Ovary (tissue), 9 donors: ENCODE data around the gene ZRSR2. TPM values are rescaled to one million over a fixed set of nuclear protein-coding genes. Genes with fewer than 3 reads are reported as not detected.
"Not testable (repeated sequence)": the region's sequence is repeated elsewhere in the genome, so short reads cannot be mapped to it uniquely, and the experiment has no call there.

ENCODE experiments used
- DNase-seq, 5 donors: peaks; one replicate each; pipeline ENCODE4 v3.0.0-alpha.2; 2019 to 2020
- H3K27ac ChIP-seq, 2 donors: fragments of 200-600 bp; one replicate each; pipeline versions ENCODE4 v1.5.1 to v1.8.0; 2019 to 2022
- H3K27me3 ChIP-seq: fragments of 200-600 bp; one replicate; pipeline ENCODE4 v1.8.0; 2022
- H3K36me3 ChIP-seq: fragments of 200-600 bp; sonication (generic); one replicate; pipeline ENCODE4 v1.5.1; 2019
- H3K4me1 ChIP-seq: one replicate; pipeline ENCODE4 v1.8.1; 2013; ENCODE audit warnings: mild to moderate bottlenecking, moderate library complexity; ENCODE audit not compliant: insufficient read depth
- H3K4me3 ChIP-seq: fragments of 200-600 bp; sonication (generic); one replicate; pipeline ENCODE4 v1.5.1; 2017
- H3K9me3 ChIP-seq, 2 donors: fragments of 200-600 bp in 1 of 2; sonication (generic) in 1 of 2; one replicate each; pipeline versions ENCODE4 v1.5.1 to v1.8.1; 2013 to 2019; ENCODE audit warnings: mild to moderate bottlenecking in 1 of 2, moderate library complexity in 1 of 2
- CTCF ChIP-seq, 3 donors: fragments of 450-650 bp in 2 of 3; fragments of 200-600 bp in 1 of 3; IDR thresholded peaks; one replicate each; pipeline versions ENCODE4 v1.5.1 to v1.8.0; 2016 to 2022; ENCODE audit warnings: antibody characterized with exemption in 3 of 3, mild to moderate bottlenecking in 1 of 3
- EP300 ChIP-seq: sonication (generic); formaldehyde crosslinking; IDR thresholded peaks from one replicate; pipeline ENCODE4 v1.6.1; 2017; ENCODE audit warnings: antibody characterized with exemption
- POLR2A ChIP-seq: fragments of 450-650 bp; IDR thresholded peaks from one replicate; pipeline ENCODE4 v1.6.1; 2017; ENCODE audit warnings: antibody characterized with exemption, mild to moderate bottlenecking, moderate library complexity
- WGBS, 3 donors: extraction: QIAGEN DNeasy Blood & Tissue Kit in 1 of 3; methylation state at CpG; one replicate each; pipeline versions ENCODE4 v1.1.5 to v1.1.7; 2013 to 2017; 5-methylcytosine and 5-hydroxymethylcytosine counted together
- intact Hi-C, 4 donors: fragments of 100-400 bp; cut with DNase I; formaldehyde crosslinking; loops; one replicate each; pipeline versions ENCODE4 v1.11.0 to v1.15.1; 2022 to 2023
- polyA plus RNA-seq, 2 donors: library from polyadenylated mRNA; stranded (reverse); fragments of 200-250 nt in 1 of 2; fragments of 350-450 nt in 1 of 2; fragmentation: Illumina TruSeq in 1 of 2; extraction: RNeasy Lipid Tissue Mini Kit (QIAGEN cat#74804) in 1 of 2; gene quantifications; one replicate each; pipeline ENCODE4 v1.2.3, GENCODE V29; 2013 to 2014
- total RNA-seq, 7 donors: library from RNA; depleted of rRNA in 2 of 7; stranded (reverse); fragments of >200 nt in 2 of 7; fragmentation: NEBNext Ultra II Directional in 3 of 7; extraction: Animal tissue kit (Norgen Biotek cat#: 25700) in 3 of 7; gene quantifications; one replicate each; pipeline versions ENCODE4 v1.1.0 to v1.2.4, GENCODE V29; 2016 to 2023
- donor health status: DM: no; HTN: no; CAD: no; lungs with moderate emphysema.
- donor health status: DM: no; HTN: no; CAD: no.
- donor health status: Bipolar disorder and iron deficiency.
- donor health status: DM: yes; HTN: yes; CAD: no.
- donor health status: DM: no; HTN: no; CAD: no.
- donor health status: DM: yes; HTN: yes; CAD: no.

Gene ZRSR2
- total and polyA plus RNA-seq, 9 donors, result 4.4 to 37.6 (median 11.8) TPM

- no peak for TF ChIP-seq POLR2A
- Histone ChIP-seq H3K4me1 (peaks cover 4% of the 10 kb centered on the region), H3K27me3 (no peaks in the 10 kb centered on the region), H3K27ac (peak overlapping the region in 1 of 2 donors; percentile 34), H3K36me3 (no peaks in the 10 kb centered on the region), H3K9me3 (no peaks in the 10 kb centered on the region), H3K4me3 (no peak overlapping the region)
- 14 to 36% (median 36%) methylated on average over 4 of the region's 4 CpGs for WGBS, 3 donors
- no peak for DNase-seq
- intact Hi-C loops, result no loop called here
Measured at GRCh38 chrX:15751155-15751819, 39.0 kb upstream of the ZRSR2 start.

DNA sequence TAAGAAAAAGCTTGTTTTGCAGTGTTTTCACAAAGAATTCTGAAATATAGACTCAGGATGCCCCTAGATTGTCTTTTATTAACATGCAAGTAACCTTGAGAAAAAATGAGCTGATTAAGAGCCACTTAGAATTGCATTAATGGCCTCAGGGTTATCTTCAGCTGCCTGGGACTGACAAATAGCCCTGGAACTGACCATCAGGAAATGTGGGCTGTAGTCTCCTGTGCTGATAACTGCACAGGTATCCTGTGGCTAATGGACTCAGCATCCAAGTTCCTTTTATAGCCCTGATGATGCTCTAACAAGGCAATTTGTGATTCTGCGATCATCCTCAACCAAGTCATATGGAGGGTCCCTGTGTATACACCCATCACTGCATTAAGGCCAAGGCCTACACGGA lies 35.2 kb upstream of the ZRSR2 start:
- Histone ChIP-seq H3K27ac (no peak overlapping the region), H3K4me1 (peaks cover 4% of the 10 kb centered on the region), H3K9me3 (no peaks in the 10 kb centered on the region), H3K27me3 (no peaks in the 10 kb centered on the region), H3K4me3 (no peak overlapping the region), H3K36me3 (no peaks in the 10 kb centered on the region)
- TF ChIP-seq POLR2A, result no peak
- TF ChIP-seq CTCF (IDR thresholded peaks at IDR 0.05), result no peak
- no peak for TF ChIP-seq EP300
- intact Hi-C loops, result no loop called here
- DNase-seq, result no peak
- WGBS, 3 donors, result 83 to 100% (median 91%) methylated on average over 2 of the region's 2 CpGs

- WGBS, 3 donors, result 82 to 88% (median 88%) methylated on average over 4 of the region's 4 CpGs
- DNase-seq, result no peak
- Histone ChIP-seq H3K27ac (no peak overlapping the region), H3K9me3 (no peaks in the 10 kb centered on the region), H3K36me3 (no peaks in the 10 kb centered on the region), H3K4me3 (no peak overlapping the region), H3K27me3 (no peaks in the 10 kb centered on the region), H3K4me1 (no peaks in the 10 kb centered on the region)
- intact Hi-C loops, result no loop called here
- TF ChIP-seq CTCF (IDR thresholded peaks at IDR 0.05) (no peak), EP300 (no peak), POLR2A (no peak)
Measured at GRCh38 chrX:15758140-15758539, 32.1 kb upstream of the ZRSR2 start.

- H3K27me3 ChIP-seq, H3K4me1 ChIP-seq, H3K27ac ChIP-seq, H3K9me3 ChIP-seq, intact Hi-C loops, DNase-seq, H3K36me3 ChIP-seq, H3K4me3 ChIP-seq: not testable (repeated sequence)
- 83 to 93% (median 92%) methylated on average over 6 of the region's 6 CpGs for WGBS, 3 donors
Measured at GRCh38 chrX:15759886-15760285, 30.4 kb upstream of the ZRSR2 start.

DNA sequence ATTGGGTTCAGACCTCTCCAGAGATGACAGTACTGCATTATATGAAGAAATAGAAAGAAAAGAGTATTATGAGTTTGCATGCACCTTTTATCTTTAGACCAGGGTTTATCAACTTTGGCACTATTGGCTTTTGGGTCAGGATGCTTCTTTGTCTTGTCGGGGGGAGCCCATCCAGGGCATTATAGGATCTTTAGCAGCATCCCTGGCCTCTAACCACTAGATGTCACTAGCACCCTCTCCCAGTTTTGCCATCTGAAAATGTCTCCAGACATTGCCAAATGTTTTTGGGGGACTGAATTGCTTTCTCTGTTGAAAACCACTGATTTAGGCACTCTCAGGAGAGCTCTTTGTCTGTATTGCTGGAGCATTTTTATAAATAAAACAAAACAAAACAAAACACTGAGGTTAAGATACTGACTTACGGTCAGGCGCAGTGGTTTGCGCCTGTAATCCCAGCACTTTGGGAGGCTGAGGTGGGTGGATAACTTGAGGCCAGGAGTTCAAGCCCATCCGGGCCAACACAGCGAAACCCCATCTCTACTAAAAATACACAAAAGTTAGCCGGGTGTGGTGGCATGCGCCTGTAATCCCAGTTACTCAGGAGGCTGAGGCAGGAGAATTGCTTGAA lies 28.6 kb upstream of the ZRSR2 start:
- no peak for DNase-seq
- Histone ChIP-seq H3K27ac (no peak overlapping the region), H3K27me3 (no peaks in the 10 kb centered on the region), H3K36me3 (no peaks in the 10 kb centered on the region), H3K4me1 (no peaks in the 10 kb centered on the region), H3K9me3 (no peaks in the 10 kb centered on the region), H3K4me3 (no peak overlapping the region)
- WGBS, 3 donors, result 78 to 82% (median 79%) methylated on average over 8 of the region's 8 CpGs
- intact Hi-C loops, result no loop called here
- TF ChIP-seq EP300, result no peak
- TF ChIP-seq CTCF (IDR thresholded peaks at IDR 0.05), result peak in 1 of 3 donors; percentile 17
- TF ChIP-seq POLR2A, result no peak
